Esophagus squamous epithelium (tissue), 5 donors: Measurements from ENCODE around the gene SUPT20HL2. TPM values are rescaled to one million over a fixed set of nuclear protein-coding genes. Genes with fewer than 3 reads are reported as not detected.

Experiments
- DNase-seq: peaks from one replicate; lab custom pipeline; 2025; lab: John Stamatoyannopoulos, UW
- H3K27ac ChIP-seq, 4 donors: fragments of 200-600 bp; sonication (generic); one replicate each; pipeline ENCODE4 v1.5.1; 2016 to 2019; ENCODE audit warnings: mild to moderate bottlenecking in 1 of 4
- H3K27me3 ChIP-seq, 4 donors: fragments of 200-600 bp; sonication (generic); 1 replicate in 3 of 4; 2 replicates in 1 of 4; pipeline versions ENCODE4 v1.5.1 to v1.6.0; 2017 to 2021; ENCODE audit warnings: antibody characterized with exemption in 1 of 4
- H3K36me3 ChIP-seq, 3 donors: fragments of 200-600 bp; sonication (generic); one replicate each; pipeline ENCODE4 v1.5.1; 2016 to 2019
- H3K4me1 ChIP-seq, 3 donors: fragments of 200-600 bp; sonication (generic); one replicate each; pipeline ENCODE4 v1.5.1; 2017 to 2019
- H3K4me3 ChIP-seq, 4 donors: fragments of 200-600 bp; sonication (generic); 1 replicate in 3 of 4; 2 replicates in 1 of 4; pipeline ENCODE4 v1.5.1; 2016 to 2019; ENCODE audit warnings: mild to moderate bottlenecking in 2 of 4, moderate library complexity in 1 of 4
- H3K9me3 ChIP-seq, 3 donors: fragments of 200-600 bp; sonication (generic); one replicate each; pipeline ENCODE4 v1.5.1; 2016 to 2019
- POLR2A ChIP-seq, 4 donors: fragments of 450-650 bp; IDR thresholded peaks; one replicate each; pipeline ENCODE4 v1.6.1; 2017; ENCODE audit warnings: antibody characterized with exemption in 4 of 4, mild to moderate bottlenecking in 4 of 4, moderate library complexity in 3 of 4
- WGBS, 2 donors: methylation state at CpG; one replicate each; pipeline ENCODE4 v1.1.5; 2018; 5-methylcytosine and 5-hydroxymethylcytosine counted together
- intact Hi-C: fragments of 100-400 bp; cut with DNase I; formaldehyde crosslinking; loops from one replicate; pipeline ENCODE4 v1.15.0; 2022
- total RNA-seq, 4 donors: library from RNA; depleted of rRNA; stranded (reverse); fragments of >200 nt; gene quantifications; one replicate each; pipeline ENCODE4 v1.1.0, GENCODE V29; 2016
- TF ChIP-seq, protein P1 (sequence below), 6 experiments: fragments of 450-650 bp in 4 of 6; fragments of 200-600 bp in 2 of 6; sonication (generic) in 2 of 6; IDR thresholded peaks; one replicate each; pipeline ENCODE4 v1.5.1; 2016 to 2019; ENCODE audit warnings: antibody characterized with exemption in 6 of 6, mild to moderate bottlenecking in 4 of 6, moderate library complexity in 4 of 6
- donor health status: DM: yes; HTN: yes; CAD: no.

Gene SUPT20HL2
- total RNA-seq, 4 donors from 2014 or later: not detected

DNA sequence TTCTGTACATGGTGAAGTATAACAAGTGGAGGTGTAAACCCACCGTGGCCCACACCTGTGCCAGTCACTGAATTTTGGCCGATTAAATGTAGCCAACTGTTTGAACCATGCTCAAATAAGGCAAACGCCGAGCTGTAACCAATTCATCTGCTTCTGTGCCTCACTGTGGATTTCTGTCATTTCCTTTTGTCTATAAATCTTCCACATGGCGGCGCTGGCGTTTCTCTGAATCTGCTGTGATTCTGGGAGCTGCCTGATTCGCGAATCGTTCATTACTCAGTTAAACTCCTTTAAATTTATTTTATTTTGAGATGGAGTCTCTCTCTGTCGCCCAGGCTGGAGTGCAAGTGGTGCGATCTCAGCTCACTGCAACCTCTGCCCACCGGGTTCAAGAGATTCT, 19.2 kb downstream of the SUPT20HL2 start:
- intact Hi-C loops: no loop called here
- WGBS, 2 donors: 54 to 56% methylated on average over 9 to 11 of the region's 13 CpGs
- no peaks in the 10 kb centered on the region for H3K36me3 ChIP-seq
- H3K4me1 ChIP-seq: no peaks in the 10 kb centered on the region
- DNase-seq: no peak
- no peaks in the 10 kb centered on the region for H3K9me3 ChIP-seq
- no peak overlapping the region for H3K27ac ChIP-seq
- TF ChIP-seq, protein P1, sequence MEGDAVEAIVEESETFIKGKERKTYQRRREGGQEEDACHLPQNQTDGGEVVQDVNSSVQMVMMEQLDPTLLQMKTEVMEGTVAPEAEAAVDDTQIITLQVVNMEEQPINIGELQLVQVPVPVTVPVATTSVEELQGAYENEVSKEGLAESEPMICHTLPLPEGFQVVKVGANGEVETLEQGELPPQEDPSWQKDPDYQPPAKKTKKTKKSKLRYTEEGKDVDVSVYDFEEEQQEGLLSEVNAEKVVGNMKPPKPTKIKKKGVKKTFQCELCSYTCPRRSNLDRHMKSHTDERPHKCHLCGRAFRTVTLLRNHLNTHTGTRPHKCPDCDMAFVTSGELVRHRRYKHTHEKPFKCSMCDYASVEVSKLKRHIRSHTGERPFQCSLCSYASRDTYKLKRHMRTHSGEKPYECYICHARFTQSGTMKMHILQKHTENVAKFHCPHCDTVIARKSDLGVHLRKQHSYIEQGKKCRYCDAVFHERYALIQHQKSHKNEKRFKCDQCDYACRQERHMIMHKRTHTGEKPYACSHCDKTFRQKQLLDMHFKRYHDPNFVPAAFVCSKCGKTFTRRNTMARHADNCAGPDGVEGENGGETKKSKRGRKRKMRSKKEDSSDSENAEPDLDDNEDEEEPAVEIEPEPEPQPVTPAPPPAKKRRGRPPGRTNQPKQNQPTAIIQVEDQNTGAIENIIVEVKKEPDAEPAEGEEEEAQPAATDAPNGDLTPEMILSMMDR (IDR thresholded peaks at IDR 0.05): peak in 2 of 6 experiments; percentile 5 to 18
- no peak for TF ChIP-seq POLR2A (IDR thresholded peaks at IDR 0.05)
- H3K4me3 ChIP-seq: no peak overlapping the region
- H3K27me3 ChIP-seq: no peaks in the 10 kb centered on the region

DNA sequence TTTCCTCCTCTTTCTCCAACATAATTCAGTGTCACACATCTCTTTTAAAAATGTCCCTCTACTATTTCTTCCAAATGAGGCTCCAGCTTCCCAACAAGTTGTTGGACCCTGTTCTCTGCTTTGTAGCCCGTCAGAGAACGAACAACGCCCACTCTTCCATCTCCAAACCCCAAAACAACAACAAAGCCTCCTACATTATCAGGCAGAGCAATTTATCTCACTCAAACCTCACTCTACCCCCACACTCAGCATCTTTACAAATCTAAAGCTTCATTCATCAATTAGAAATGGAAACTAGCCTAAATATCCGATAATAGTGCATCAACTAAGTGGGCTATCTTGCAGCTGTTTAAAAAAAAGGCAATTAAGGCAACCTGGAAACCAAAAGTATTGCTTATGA, 20.5 kb downstream of the SUPT20HL2 start:
- 72 to 77% methylated on average over 4 of the region's 4 CpGs for WGBS, 2 donors
- intact Hi-C loops: no loop called here
- peak overlapping the region in 3 of 4 donors; percentile 64 to 78 (median 70) for H3K27ac ChIP-seq

DNA sequence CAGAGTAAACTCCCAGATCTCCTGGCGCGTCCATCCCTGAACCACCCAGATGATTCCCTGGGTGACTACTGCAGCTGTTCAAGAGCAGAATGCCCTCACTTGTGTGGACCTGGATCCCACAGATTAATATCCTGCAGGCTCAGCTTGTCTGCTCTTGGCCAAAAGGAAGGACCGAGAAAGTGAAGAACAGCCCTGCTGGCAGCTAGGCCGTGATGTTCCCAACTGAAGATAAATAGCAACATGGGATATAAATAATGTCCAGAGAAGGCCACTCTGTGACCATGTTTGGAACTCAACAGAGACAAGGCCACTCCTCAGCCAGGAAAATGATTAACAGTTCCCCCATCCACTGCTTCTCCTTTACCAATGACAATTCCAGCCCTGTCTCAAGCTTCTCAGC, 21.5 kb downstream of the SUPT20HL2 start:
- H3K4me3 ChIP-seq: no peak overlapping the region
- H3K27ac ChIP-seq: peak overlapping the region in 3 of 4 donors; percentile 64 to 78 (median 70)
- H3K9me3 ChIP-seq: no peaks in the 10 kb centered on the region
- H3K36me3 ChIP-seq: no peaks in the 10 kb centered on the region
- WGBS, 2 donors: 58 to 60% methylated on average over 1 to 4 of the region's 4 CpGs
- H3K4me1 ChIP-seq: no peaks in the 10 kb centered on the region
- TF ChIP-seq, protein P1 (IDR thresholded peaks at IDR 0.05): no peak
- no peak for DNase-seq
- H3K27me3 ChIP-seq: no peaks in the 10 kb centered on the region
- intact Hi-C loops: no loop called here

More for the DNA sequence above, 20.5 kb downstream of the SUPT20HL2 start:
- H3K9me3 ChIP-seq: no peaks in the 10 kb centered on the region
- no peak overlapping the region for H3K4me3 ChIP-seq
- TF ChIP-seq, protein P1 (IDR thresholded peaks at IDR 0.05): no peak
- TF ChIP-seq POLR2A (IDR thresholded peaks at IDR 0.05): no peak
- no peaks in the 10 kb centered on the region for H3K36me3 ChIP-seq
- H3K27me3 ChIP-seq: no peaks in the 10 kb centered on the region
- no peak for DNase-seq
- no peaks in the 10 kb centered on the region for H3K4me1 ChIP-seq

DNA sequence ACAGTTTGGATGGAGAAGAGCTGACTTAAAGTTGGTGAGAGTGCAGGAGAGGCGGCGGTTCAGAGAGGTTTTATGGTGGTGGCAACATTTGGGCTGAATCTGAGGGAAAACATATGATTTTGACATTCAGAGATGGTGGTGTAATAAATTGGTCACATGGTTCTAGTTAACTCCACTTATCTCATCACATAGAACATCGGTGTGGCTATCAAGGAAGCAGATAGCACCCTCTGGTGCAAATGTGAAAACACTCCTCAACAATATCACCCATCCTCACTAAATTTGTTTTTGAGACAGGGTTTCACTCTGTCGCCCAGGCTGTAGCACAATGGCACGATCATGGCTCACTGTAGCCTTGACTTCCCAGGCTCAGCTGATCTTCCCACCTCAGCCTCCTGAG, 28.8 kb downstream of the SUPT20HL2 start:
- WGBS, 2 donors: 77 to 81% methylated on average over 4 to 5 of the region's 5 CpGs
- intact Hi-C loops: no loop called here

DNA sequence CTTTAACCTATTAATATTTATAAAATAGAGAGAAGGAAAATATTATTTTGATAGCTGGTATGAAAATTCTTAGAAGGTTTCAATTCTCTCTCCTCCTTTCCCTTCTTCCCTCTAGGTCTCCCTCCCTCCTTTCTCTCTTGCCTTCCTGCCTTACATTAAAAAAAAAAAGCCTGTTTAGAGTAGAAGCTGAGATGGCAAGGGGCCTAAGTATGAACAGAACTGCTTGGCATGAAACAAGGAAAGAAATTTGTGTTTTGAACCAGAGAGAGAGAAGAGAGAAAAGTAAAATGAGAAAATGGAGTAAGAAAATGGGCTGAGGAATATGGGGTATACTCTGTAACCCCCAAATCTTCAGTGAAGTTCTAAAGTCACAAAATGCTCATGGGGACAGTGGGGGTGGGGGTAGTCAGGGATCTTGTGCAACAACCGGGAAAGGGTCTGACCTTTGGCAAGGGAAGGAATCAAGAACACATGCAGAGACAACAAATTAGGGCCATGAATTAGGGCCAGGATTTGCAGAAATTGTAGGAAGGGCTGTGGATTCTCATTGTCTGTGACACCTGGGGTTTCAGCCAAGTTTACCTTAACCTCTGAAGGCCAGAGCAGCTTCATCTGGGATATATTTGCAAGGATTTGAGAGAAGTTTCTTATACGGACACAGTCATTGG, 30.6 kb downstream of the SUPT20HL2 start:
- no peak for TF ChIP-seq POLR2A (IDR thresholded peaks at IDR 0.05)
- TF ChIP-seq, protein P1 (IDR thresholded peaks at IDR 0.05): no peak
- H3K27ac ChIP-seq: peak overlapping the region in 1 of 4 donors; percentile 61
- intact Hi-C loops: no loop called here

More for the DNA sequence above, 28.8 kb downstream of the SUPT20HL2 start:
- H3K27ac ChIP-seq: no peak overlapping the region
- H3K4me1 ChIP-seq: no peaks in the 10 kb centered on the region
- no peaks in the 10 kb centered on the region for H3K9me3 ChIP-seq
- H3K4me3 ChIP-seq: no peak overlapping the region
- DNase-seq: no peak
- no peaks in the 10 kb centered on the region for H3K27me3 ChIP-seq
- no peaks in the 10 kb centered on the region for H3K36me3 ChIP-seq
- no peak for TF ChIP-seq POLR2A (IDR thresholded peaks at IDR 0.05)

More for the DNA sequence above, 30.6 kb downstream of the SUPT20HL2 start:
- Histone ChIP-seq H3K27me3 (no peaks in the 10 kb centered on the region), H3K36me3 (no peaks in the 10 kb centered on the region), H3K4me3 (no peak overlapping the region), H3K9me3 (no peaks in the 10 kb centered on the region), H3K4me1 (no peaks in the 10 kb centered on the region)
- no peak for DNase-seq
- WGBS, 2 donors: 61 to 63% methylated on average over 2 of the region's 2 CpGs
